ENCODE results near the gene MST1. TPM values are rescaled to one million over a fixed set of nuclear protein-coding genes. Genes with fewer than 3 reads are reported as not detected.
A peak's percentile ranks its signal among the peaks of the same experiment; 100 is the strongest.

MST1 gene
- total RNA-seq, 2 donors from 2014 or later, result 8.3 to 9.2 TPM

DNA sequence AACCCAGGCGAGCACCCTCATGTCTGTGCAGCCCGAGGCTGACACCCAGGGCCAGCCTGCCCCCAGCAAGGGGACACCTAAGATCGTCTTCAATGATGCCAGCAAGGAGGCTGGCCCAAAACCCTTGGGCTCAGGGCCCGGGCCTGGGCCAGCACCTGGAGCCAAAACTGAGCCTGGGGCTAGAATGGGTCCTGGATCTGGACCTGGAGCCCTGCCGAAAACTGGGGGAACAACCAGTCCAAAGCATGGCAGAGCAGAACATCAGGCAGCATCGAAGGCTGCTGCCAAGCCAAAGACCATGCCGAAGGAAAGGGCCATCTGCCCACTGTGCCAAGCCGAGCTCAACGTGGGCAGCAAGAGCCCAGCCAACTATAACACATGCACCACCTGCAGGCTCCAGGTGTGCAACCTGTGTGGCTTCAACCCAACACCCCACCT, 46.5 kb downstream of the MST1 start:
- Histone ChIP-seq H3K4me3 (no peak overlapping the region), H3K27ac (no peak overlapping the region), H3K36me3 (no peaks in the 10 kb centered on the region), H3K9me3 (no peaks in the 10 kb centered on the region), H3K4me1 (ENCODE audit: control insufficient read depth in 1 of 2, low read depth in 2 of 2) (peaks cover 0 to 13% of the 10 kb centered on the region in 2 donors), H3K27me3 (replicated peaks; ENCODE audit: insufficient read depth) (no peaks in the 10 kb centered on the region)
- ATAC-seq (ENCODE audit: insufficient number of reproducible peaks, low FRiP score, low read depth) (no peak), DNase-seq (ENCODE audit: low spot score) (no peak)
- TF ChIP-seq, protein P1, sequence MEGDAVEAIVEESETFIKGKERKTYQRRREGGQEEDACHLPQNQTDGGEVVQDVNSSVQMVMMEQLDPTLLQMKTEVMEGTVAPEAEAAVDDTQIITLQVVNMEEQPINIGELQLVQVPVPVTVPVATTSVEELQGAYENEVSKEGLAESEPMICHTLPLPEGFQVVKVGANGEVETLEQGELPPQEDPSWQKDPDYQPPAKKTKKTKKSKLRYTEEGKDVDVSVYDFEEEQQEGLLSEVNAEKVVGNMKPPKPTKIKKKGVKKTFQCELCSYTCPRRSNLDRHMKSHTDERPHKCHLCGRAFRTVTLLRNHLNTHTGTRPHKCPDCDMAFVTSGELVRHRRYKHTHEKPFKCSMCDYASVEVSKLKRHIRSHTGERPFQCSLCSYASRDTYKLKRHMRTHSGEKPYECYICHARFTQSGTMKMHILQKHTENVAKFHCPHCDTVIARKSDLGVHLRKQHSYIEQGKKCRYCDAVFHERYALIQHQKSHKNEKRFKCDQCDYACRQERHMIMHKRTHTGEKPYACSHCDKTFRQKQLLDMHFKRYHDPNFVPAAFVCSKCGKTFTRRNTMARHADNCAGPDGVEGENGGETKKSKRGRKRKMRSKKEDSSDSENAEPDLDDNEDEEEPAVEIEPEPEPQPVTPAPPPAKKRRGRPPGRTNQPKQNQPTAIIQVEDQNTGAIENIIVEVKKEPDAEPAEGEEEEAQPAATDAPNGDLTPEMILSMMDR (IDR thresholded peaks at IDR 0.05), result no peak

DNA sequence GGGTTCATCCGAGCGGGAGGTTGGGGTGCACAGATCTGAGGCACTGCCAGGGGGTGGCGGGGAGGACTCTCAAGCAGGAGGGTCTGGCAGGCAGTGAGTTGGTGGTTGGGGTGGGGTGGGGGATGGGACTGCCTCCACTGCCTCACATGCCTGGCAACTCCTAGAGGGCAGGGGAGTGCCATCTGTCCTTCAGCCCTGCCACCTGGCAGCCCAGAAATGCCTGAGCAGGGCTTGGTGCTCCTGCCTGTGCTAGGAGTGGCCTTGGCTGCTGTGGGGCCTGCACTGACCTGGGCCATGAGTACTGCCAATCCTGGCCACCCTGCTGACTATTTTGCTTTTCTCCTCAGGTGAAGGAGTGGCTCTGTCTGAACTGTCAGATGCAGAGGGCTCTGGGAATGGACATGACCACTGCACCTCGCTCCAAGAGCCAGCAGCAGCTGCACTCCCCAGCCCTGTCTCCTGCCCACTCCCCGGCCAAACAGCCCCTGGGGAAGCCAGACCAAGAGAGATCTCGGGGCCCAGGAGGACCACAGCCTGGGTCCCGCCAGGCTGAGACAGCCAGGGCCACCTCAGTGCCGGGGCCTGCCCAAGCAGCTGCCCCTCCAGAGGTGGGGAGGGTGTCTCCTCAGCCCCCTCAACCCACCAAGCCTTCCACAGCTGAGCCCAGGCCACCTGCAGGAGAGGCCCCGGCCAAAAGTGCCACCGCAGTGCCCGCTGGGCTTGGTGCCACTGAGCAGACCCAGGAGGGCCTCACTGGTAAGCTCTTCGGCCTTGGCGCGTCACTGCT, 47.2 kb downstream of the MST1 start:
- Histone ChIP-seq H3K36me3 (no peaks in the 10 kb centered on the region), H3K9me3 (no peaks in the 10 kb centered on the region), H3K4me3 (no peak overlapping the region), H3K4me1 (ENCODE audit: control insufficient read depth in 1 of 2, low read depth in 2 of 2) (peaks cover 0 to 8% of the 10 kb centered on the region in 2 donors), H3K27me3 (replicated peaks; ENCODE audit: insufficient read depth) (no peaks in the 10 kb centered on the region), H3K27ac (no peak overlapping the region)
- no peak for ATAC-seq (ENCODE audit: insufficient number of reproducible peaks, low FRiP score, low read depth)
- no peak for DNase-seq (ENCODE audit: low spot score)
- TF ChIP-seq, protein P1 (IDR thresholded peaks at IDR 0.05), result no peak

DNA sequence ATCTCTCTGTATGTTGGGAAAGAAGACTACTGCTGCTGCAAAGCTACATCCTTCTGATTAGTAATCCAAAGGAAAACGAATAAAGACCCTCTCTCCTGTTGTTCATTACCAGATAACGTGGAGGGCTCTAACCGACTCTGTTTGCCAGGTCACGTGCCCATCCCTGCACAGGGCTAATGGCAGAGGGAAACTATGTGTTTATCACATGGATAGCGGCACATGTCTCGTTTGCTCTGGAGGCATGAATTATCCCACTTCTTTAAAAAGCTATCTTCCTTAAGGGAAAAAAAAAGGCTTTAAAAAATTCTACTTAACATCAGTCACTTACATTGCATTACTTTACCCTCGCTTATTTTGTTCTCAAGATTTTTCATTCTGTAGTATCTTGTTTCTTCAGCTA, 48.0 kb downstream of the MST1 start:
- no peak overlapping the region for H3K27ac ChIP-seq
- H3K9me3 ChIP-seq, result no peaks in the 10 kb centered on the region
- DNase-seq (ENCODE audit: low spot score) (no peak), ATAC-seq (ENCODE audit: insufficient number of reproducible peaks, low FRiP score, low read depth) (no peak)
- TF ChIP-seq, protein P1 (IDR thresholded peaks at IDR 0.05), result no peak
- peaks cover 0 to 8% of the 10 kb centered on the region in 2 donors for H3K4me1 ChIP-seq (ENCODE audit: control insufficient read depth in 1 of 2, low read depth in 2 of 2)
- no peak overlapping the region for H3K4me3 ChIP-seq
- H3K27me3 ChIP-seq (replicated peaks; ENCODE audit: insufficient read depth), result no peaks in the 10 kb centered on the region
- H3K36me3 ChIP-seq, result no peaks in the 10 kb centered on the region

DNA sequence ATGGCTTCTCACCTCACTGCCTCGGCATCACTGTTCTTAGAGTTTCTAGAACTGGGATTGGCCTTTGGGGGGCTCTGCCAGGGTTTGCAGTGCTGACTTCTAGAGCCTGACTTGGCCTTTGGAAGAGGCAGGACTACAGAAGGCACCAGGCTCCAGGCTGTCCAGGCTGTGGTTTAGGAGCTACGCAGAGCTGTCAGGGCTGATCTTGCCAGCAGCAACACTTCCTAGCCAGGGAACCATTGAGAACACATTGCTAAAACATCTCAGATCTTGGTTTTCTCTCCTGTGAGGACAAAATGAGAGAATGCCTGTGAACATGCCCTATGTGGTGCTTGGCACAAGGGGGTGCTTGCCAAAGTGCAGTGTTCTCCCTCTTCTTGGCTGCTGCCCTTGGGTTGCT, 49.7 kb downstream of the MST1 start:
- H3K4me1 ChIP-seq (ENCODE audit: control insufficient read depth in 1 of 2, low read depth in 2 of 2), result peaks cover 0 to 8% of the 10 kb centered on the region in 2 donors

DNA sequence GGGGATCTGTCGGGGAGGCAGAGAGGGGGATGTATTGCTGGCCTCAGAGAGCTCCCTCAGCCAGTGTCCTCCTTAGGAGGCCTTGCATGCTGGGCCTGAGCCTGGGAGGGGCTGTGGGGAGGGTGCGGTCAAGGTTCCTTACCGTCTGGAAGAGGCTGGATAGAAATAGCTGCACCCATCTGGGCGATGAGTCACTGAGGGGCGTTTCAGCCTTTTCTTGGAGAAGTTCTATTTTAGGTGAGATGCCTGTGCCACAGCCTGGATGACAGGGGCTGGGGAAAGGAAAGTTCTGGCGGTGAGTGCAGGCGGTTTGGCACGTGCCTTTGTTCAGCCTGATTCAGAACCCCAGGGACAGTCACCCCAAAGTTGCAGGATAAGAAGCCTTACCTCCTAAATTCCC, 50.8 kb downstream of the MST1 start:
- peak overlapping the region in 1 of 2 donors; percentile 10 for H3K27ac ChIP-seq
- H3K4me3 ChIP-seq, result no peak overlapping the region
- ATAC-seq (ENCODE audit: insufficient number of reproducible peaks, low FRiP score, low read depth) (peak; percentile 72), DNase-seq (ENCODE audit: low spot score) (no peak)
- H3K27me3 ChIP-seq (replicated peaks; ENCODE audit: insufficient read depth), result no peaks in the 10 kb centered on the region
- H3K36me3 ChIP-seq, result no peaks in the 10 kb centered on the region
- H3K9me3 ChIP-seq, result no peaks in the 10 kb centered on the region
- TF ChIP-seq, protein P1 (IDR thresholded peaks at IDR 0.05), result no peak
- H3K4me1 ChIP-seq (ENCODE audit: control insufficient read depth in 1 of 2, low read depth in 2 of 2), result peaks cover 0 to 8% of the 10 kb centered on the region in 2 donors

More for the DNA sequence above, 49.7 kb downstream of the MST1 start:
- H3K4me3 ChIP-seq, result no peak overlapping the region
- DNase-seq (ENCODE audit: low spot score), result no peak
- TF ChIP-seq, protein P1 (IDR thresholded peaks at IDR 0.05), result no peak
- no peaks in the 10 kb centered on the region for H3K9me3 ChIP-seq
- ATAC-seq (ENCODE audit: insufficient number of reproducible peaks, low FRiP score, low read depth), result no peak
- H3K27ac ChIP-seq, result peak overlapping the region in 1 of 2 donors; percentile 32
- no peaks in the 10 kb centered on the region for H3K27me3 ChIP-seq (replicated peaks; ENCODE audit: insufficient read depth)
- no peaks in the 10 kb centered on the region for H3K36me3 ChIP-seq
